Activated effector memory CD4-positive, alpha-beta T cell treated with anti-CD3 and anti-CD28 coated beads, Interleukin-2, amount 50 U/mL, for 16 hours (primary cell): ENCODE results near the gene FUT8.

Source experiments
- DNase-seq: peaks from one replicate; pipeline ENCODE4 v3.0.0-alpha.2; 2020

The FUT8 gene

GRCh38 chr14:65720171-65720570 is 307.6 kb downstream of the FUT8 start:
- DNase-seq: no peak

GRCh38 chr14:65720743-65721142 is 308.2 kb downstream of the FUT8 start:
- DNase-seq: no peak

- no peak for DNase-seq
Measured at GRCh38 chr14:65723348-65723747, 310.8 kb downstream of the FUT8 start.

GRCh38 chr14:65728604-65729003 is 316.1 kb downstream of the FUT8 start:
- no peak for DNase-seq

- DNase-seq: no peak
Measured at GRCh38 chr14:65729566-65729965, 317.0 kb downstream of the FUT8 start.

- DNase-seq: no peak
Measured at GRCh38 chr14:65731933-65732506, 319.5 kb downstream of the FUT8 start.

GRCh38 chr14:65738339-65738738 is 325.8 kb downstream of the FUT8 start:
- DNase-seq: no peak

- DNase-seq: no peak
Measured at GRCh38 chr14:65745396-65746190, 333.1 kb downstream of the FUT8 start.

GRCh38 chr14:65748796-65749195 is 336.3 kb downstream of the FUT8 start:
- DNase-seq: no peak

GRCh38 chr14:65749287-65749686 is 336.8 kb downstream of the FUT8 start:
- no peak for DNase-seq

- DNase-seq: no peak
Measured at GRCh38 chr14:65750906-65751305, 338.4 kb downstream of the FUT8 start.

GRCh38 chr14:65751510-65751909 is 339.0 kb downstream of the FUT8 start:
- DNase-seq: no peak

- DNase-seq: no peak
Measured at GRCh38 chr14:65753061-65753460, 340.5 kb downstream of the FUT8 start.

GRCh38 chr14:65755331-65755730 is 342.8 kb downstream of the FUT8 start:
- DNase-seq: no peak

- DNase-seq: no peak
Measured at GRCh38 chr14:65756880-65757279, 344.4 kb downstream of the FUT8 start.

- DNase-seq: no peak
Measured at GRCh38 chr14:65769151-65769550, 356.6 kb downstream of the FUT8 start.

- DNase-seq: no peak
Measured at GRCh38 chr14:65770681-65771080, 358.2 kb downstream of the FUT8 start.

GRCh38 chr14:65771271-65771670 is 358.7 kb downstream of the FUT8 start:
- no peak for DNase-seq

- no peak for DNase-seq
Measured at GRCh38 chr14:65772466-65772865, 359.9 kb downstream of the FUT8 start.

GRCh38 chr14:65772921-65773574 is 360.5 kb downstream of the FUT8 start:
- no peak for DNase-seq

GRCh38 chr14:65774041-65774440 is 361.5 kb downstream of the FUT8 start:
- DNase-seq: no peak

- DNase-seq: no peak
Measured at GRCh38 chr14:65776193-65776852, 363.8 kb downstream of the FUT8 start.

- no peak for DNase-seq
Measured at GRCh38 chr14:65780566-65780965, 368.0 kb downstream of the FUT8 start.

GRCh38 chr14:65783101-65783500 is 370.6 kb downstream of the FUT8 start:
- no peak for DNase-seq
